NB4 (cell line): ENCODE data around the gene GMPR.
"Not testable (repeated sequence)": the region's sequence is repeated elsewhere in the genome, so short reads cannot be mapped to it uniquely, and the experiment has no call there.

Experiments used
- MYC ChIP-seq: IDR thresholded peaks from 2 replicates; pipeline ENCODE4 v1.6.1; 2011; ENCODE audit warnings: low read depth, low read length
- POLR2A ChIP-seq: IDR thresholded peaks from 2 replicates; pipeline ENCODE4 v1.6.1; 2011; ENCODE audit warnings: mild to moderate bottlenecking; ENCODE audit not compliant: insufficient read length; ENCODE audit errors: extremely low read depth
- TF ChIP-seq, protein P1 (sequence below): IDR thresholded peaks from one replicate; pipeline ENCODE4 v1.5.1; 2012; ENCODE audit warnings: low read depth, low read length
- TF ChIP-seq, protein P2 (sequence below): IDR thresholded peaks from 2 replicates; pipeline ENCODE4 v1.6.1; 2011; ENCODE audit warnings: low read depth, low read length

DNA sequence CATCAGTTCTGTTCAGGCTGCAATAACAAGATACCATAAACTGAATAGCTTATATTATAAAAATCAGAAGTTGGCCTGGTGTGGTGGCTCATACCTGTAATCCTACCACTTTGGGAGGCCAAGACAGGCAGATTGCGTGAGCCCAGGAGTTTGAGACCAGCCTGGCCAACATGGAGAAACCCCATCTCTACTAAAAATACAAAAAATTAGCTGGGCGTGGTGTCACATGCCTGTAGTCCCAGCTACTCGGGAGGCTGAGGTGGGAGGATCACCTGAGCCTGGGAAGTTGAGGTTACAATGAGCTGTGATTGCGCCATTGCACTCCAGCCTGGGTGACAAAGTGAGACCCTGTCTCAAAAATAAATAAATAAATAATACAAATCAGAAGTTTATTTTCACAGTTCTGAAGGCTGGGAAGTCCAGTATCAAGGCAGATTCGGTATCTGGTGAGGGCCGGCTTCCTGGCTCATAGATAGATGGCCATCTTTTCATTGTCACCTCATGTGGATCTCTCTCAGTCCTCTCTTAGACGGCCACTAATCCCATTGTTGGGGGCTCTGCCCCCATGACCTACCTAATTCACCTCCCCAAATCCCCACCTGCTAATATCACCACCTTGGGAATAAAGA is 31.2 kb downstream of the GMPR start:
- not testable (repeated sequence) for TF ChIP-seq MYC, POLR2A
- TF ChIP-seq, protein P1, sequence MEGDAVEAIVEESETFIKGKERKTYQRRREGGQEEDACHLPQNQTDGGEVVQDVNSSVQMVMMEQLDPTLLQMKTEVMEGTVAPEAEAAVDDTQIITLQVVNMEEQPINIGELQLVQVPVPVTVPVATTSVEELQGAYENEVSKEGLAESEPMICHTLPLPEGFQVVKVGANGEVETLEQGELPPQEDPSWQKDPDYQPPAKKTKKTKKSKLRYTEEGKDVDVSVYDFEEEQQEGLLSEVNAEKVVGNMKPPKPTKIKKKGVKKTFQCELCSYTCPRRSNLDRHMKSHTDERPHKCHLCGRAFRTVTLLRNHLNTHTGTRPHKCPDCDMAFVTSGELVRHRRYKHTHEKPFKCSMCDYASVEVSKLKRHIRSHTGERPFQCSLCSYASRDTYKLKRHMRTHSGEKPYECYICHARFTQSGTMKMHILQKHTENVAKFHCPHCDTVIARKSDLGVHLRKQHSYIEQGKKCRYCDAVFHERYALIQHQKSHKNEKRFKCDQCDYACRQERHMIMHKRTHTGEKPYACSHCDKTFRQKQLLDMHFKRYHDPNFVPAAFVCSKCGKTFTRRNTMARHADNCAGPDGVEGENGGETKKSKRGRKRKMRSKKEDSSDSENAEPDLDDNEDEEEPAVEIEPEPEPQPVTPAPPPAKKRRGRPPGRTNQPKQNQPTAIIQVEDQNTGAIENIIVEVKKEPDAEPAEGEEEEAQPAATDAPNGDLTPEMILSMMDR, result not testable (repeated sequence)
- TF ChIP-seq, protein P2, sequence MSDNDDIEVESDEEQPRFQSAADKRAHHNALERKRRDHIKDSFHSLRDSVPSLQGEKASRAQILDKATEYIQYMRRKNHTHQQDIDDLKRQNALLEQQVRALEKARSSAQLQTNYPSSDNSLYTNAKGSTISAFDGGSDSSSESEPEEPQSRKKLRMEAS, result not testable (repeated sequence)
